Trophoblast cell (in vitro differentiated cells and primary cell): Measurements from ENCODE around the gene TAF4B.
"Not testable (repeated sequence)": the region's sequence is repeated elsewhere in the genome, so short reads cannot be mapped to it uniquely, and the experiment has no call there.

Source experiments
- DNase-seq, 2 donors: peaks; one replicate each; pipeline ENCODE4 v3.0.0-alpha.2; 2016
- H2AFZ ChIP-seq: 2 replicates; pipeline ENCODE4 v1.6.1; 2013; ENCODE audit warnings: low read length, moderate library complexity, mild to moderate bottlenecking; ENCODE audit not compliant: insufficient read depth, poor library complexity
- H2AK5ac ChIP-seq: 2 replicates; pipeline ENCODE4 v1.6.1; 2013; ENCODE audit warnings: mild to moderate bottlenecking, low read length
- H2BK120ac ChIP-seq: 2 replicates; pipeline ENCODE4 v1.6.1; 2013; ENCODE audit warnings: low read length, mild to moderate bottlenecking, moderate library complexity; ENCODE audit not compliant: insufficient read depth, poor library complexity
- H2BK12ac ChIP-seq: 2 replicates; pipeline ENCODE4 v1.6.1; 2013; ENCODE audit warnings: mild to moderate bottlenecking, low read length, moderate library complexity
- H2BK5ac ChIP-seq: 2 replicates; pipeline ENCODE4 v1.6.1; 2013; ENCODE audit warnings: low read length, low read depth, moderate library complexity, mild to moderate bottlenecking; ENCODE audit not compliant: poor library complexity
- H3K14ac ChIP-seq: 2 replicates; pipeline ENCODE4 v1.6.1; 2013; ENCODE audit warnings: mild to moderate bottlenecking, low read length
- H3K18ac ChIP-seq: 2 replicates; pipeline ENCODE4 v1.6.1; 2013; ENCODE audit warnings: mild to moderate bottlenecking, low read length
- H3K23ac ChIP-seq: 2 replicates; pipeline ENCODE4 v1.6.1; 2013; ENCODE audit warnings: low read length
- H3K27ac ChIP-seq: 2 replicates; pipeline ENCODE4 v1.5.1; 2013; ENCODE audit warnings: low read depth, mild to moderate bottlenecking, inconsistent platforms, low read length, moderate library complexity
- H3K27me3 ChIP-seq: 2 replicates; pipeline ENCODE4 v1.6.1; 2013; ENCODE audit warnings: inconsistent platforms, mild to moderate bottlenecking, low read length, moderate library complexity; ENCODE audit not compliant: insufficient read depth
- H3K36me3 ChIP-seq, 2 experiments: 1 replicate in 1 of 2; 2 replicates in 1 of 2; pipeline ENCODE4 v1.6.1; 2013; ENCODE audit warnings: low read length in 2 of 2, mild to moderate bottlenecking in 2 of 2, moderate library complexity in 1 of 2; ENCODE audit not compliant: insufficient read depth in 2 of 2, control insufficient read depth in 1 of 2
- H3K4ac ChIP-seq: 2 replicates; pipeline ENCODE4 v1.6.1; 2013; ENCODE audit warnings: low read depth, mild to moderate bottlenecking, low read length, moderate library complexity
- H3K4me1 ChIP-seq, 2 experiments: 1 replicate in 1 of 2; 2 replicates in 1 of 2; pipeline ENCODE4 v1.6.1; 2013; ENCODE audit warnings: low read length in 2 of 2, mild to moderate bottlenecking in 2 of 2, moderate library complexity in 1 of 2; ENCODE audit not compliant: insufficient read depth in 2 of 2, control insufficient read depth in 1 of 2
- H3K4me2 ChIP-seq: 2 replicates; pipeline ENCODE4 v1.6.1; 2013; ENCODE audit warnings: inconsistent platforms, mild to moderate bottlenecking, low read length, moderate library complexity
- H3K4me3 ChIP-seq: 2 replicates; pipeline ENCODE4 v1.5.1; 2013; ENCODE audit warnings: mild to moderate bottlenecking, low read depth, low read length, inconsistent platforms
- H3K79me1 ChIP-seq: one replicate; pipeline ENCODE4 v1.6.1; 2013; ENCODE audit warnings: low read length
- H3K79me2 ChIP-seq: 2 replicates; pipeline ENCODE4 v1.6.1; 2013; ENCODE audit warnings: low read length, mild to moderate bottlenecking; ENCODE audit not compliant: control insufficient read depth, insufficient read depth, poor library complexity
- H3K9ac ChIP-seq: 2 replicates; pipeline ENCODE4 v1.6.1; 2013; ENCODE audit warnings: mild to moderate bottlenecking, low read length
- H3K9me3 ChIP-seq: 2 replicates; pipeline ENCODE4 v1.6.1; 2013; ENCODE audit warnings: low read depth, mild to moderate bottlenecking, control low read depth, inconsistent platforms, low read length; ENCODE audit not compliant: insufficient read depth
- H4K12ac ChIP-seq: 2 replicates; pipeline ENCODE4 v1.6.1; 2013; ENCODE audit warnings: low read depth, mild to moderate bottlenecking, low read length, moderate library complexity
- H4K8ac ChIP-seq: 2 replicates; pipeline ENCODE4 v1.6.1; 2013; ENCODE audit warnings: low read depth, mild to moderate bottlenecking, low read length, moderate library complexity
- H4K91ac ChIP-seq: one replicate; pipeline ENCODE4 v1.6.1; 2013; ENCODE audit warnings: low read depth, mild to moderate bottlenecking, low read length, moderate library complexity
- WGBS: extraction: QIAGEN DNeasy Blood & Tissue Kit; methylation state at CpG from one replicate; pipeline ENCODE4 v1.1.7; 2013; ENCODE audit warnings: missing lambda C conversion rate; ENCODE audit not compliant: insufficient read length, insufficient coverage; ENCODE audit errors: extremely low coverage; 5-methylcytosine and 5-hydroxymethylcytosine counted together

The TAF4B gene

DNA sequence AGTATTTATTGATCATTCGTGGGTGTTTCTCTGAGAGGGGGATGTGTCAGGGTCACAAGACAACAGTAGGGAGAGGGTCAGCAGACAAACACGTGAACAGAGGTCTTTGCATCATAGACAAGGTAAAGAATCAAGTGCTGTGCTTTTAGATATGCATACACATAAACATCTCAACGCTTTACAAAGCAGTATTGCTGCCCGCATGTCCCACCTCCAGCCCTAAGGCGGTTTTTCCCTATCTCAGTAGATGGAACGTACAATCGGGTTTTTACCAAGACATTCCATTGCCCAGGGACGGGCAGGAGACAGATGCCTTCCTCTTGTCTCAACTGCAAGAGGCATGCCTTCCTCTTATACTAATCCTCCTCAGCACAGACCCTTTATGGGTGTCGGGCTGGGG is 24.2 kb upstream of the TAF4B start:
- not testable (repeated sequence) for H3K23ac ChIP-seq, H3K27ac ChIP-seq, H3K4me2 ChIP-seq, H3K4ac ChIP-seq, H3K79me1 ChIP-seq, H3K18ac ChIP-seq, H3K36me3 ChIP-seq, H2BK12ac ChIP-seq, H3K14ac ChIP-seq, H3K4me1 ChIP-seq, H2BK5ac ChIP-seq, H2AFZ ChIP-seq, H2AK5ac ChIP-seq, H3K9me3 ChIP-seq, H4K12ac ChIP-seq, H3K9ac ChIP-seq, H3K4me3 ChIP-seq, H4K8ac ChIP-seq, H3K79me2 ChIP-seq, H3K27me3 ChIP-seq, H2BK120ac ChIP-seq, H4K91ac ChIP-seq
- DNase-seq = peak; percentile 63 to 67
- no CpG with 5 or more reads among the region's 9 CpGs for WGBS

DNA sequence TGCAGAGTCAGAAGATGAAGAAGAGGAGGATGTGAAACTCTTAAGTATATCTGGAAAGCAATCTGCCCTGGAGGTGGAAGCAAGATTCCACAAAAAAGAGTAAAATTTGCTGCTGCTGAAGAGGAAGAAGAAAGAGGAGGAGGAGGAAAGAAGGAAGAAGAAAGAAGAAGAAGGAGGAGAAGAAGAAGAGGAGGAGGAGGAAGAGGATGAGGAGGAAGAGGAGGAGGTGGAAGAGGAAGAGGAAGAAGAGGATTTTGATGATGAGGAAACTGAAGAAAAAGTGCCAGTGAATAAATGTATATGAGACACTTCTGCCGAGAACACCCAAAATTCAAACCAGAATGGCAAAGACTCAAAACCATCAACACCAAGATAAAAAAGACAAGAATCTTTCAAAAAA is 20.9 kb upstream of the TAF4B start:
- H3K79me1 ChIP-seq = no peaks in the 10 kb centered on the region
- no peak overlapping the region for H4K8ac ChIP-seq
- no peak overlapping the region for H3K4ac ChIP-seq
- H2BK120ac ChIP-seq = no peak overlapping the region
- H4K91ac ChIP-seq = no peak overlapping the region
- no peak overlapping the region for H3K27ac ChIP-seq
- no peak overlapping the region for H3K14ac ChIP-seq
- H4K12ac ChIP-seq = no peak overlapping the region
- H2AFZ ChIP-seq = no peak overlapping the region
- DNase-seq = no peak
- no peak overlapping the region for H2BK12ac ChIP-seq
- no peaks in the 10 kb centered on the region for H3K27me3 ChIP-seq
- no peak overlapping the region for H2BK5ac ChIP-seq
- WGBS = no CpG with 5 or more reads among the region's 1 CpG
- no peaks in the 10 kb centered on the region for H3K36me3 ChIP-seq
- no peak overlapping the region for H3K18ac ChIP-seq
- no peak overlapping the region for H3K4me2 ChIP-seq
- no peaks in the 10 kb centered on the region for H3K4me1 ChIP-seq
- H3K9me3 ChIP-seq = no peaks in the 10 kb centered on the region
- H3K79me2 ChIP-seq = no peaks in the 10 kb centered on the region
- H2AK5ac ChIP-seq = no peak overlapping the region
- H3K9ac ChIP-seq = no peak overlapping the region
- H3K23ac ChIP-seq = no peak overlapping the region
- H3K4me3 ChIP-seq = no peak overlapping the region

DNA sequence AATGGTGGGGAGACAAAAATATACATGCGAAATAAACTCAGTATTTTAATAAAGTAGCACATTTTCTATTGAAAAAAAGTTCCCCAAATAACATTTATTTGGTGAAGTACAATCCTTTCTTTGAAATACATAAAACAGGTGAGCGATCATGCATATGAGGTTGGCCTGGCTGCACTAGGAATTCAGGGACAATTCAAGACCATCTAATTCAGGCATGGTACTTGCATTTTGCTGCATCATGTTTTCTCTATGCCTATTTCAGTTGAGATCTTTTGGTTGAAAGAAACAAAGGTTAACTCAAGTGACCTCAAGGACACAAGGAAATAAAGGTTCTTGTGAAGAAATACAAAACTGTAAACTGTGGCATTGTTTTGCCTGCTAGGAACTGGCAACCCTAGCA is 19.8 kb upstream of the TAF4B start:
- H2BK120ac ChIP-seq = no peak overlapping the region
- no peak overlapping the region for H3K4me3 ChIP-seq
- no peak for DNase-seq
- H3K4me2 ChIP-seq = no peak overlapping the region
- H2BK5ac ChIP-seq = no peak overlapping the region
- no peaks in the 10 kb centered on the region for H3K4me1 ChIP-seq
- no peaks in the 10 kb centered on the region for H3K36me3 ChIP-seq
- no peak overlapping the region for H2BK12ac ChIP-seq
- H3K79me1 ChIP-seq = no peaks in the 10 kb centered on the region
- no peak overlapping the region for H3K14ac ChIP-seq
- no peak overlapping the region for H4K12ac ChIP-seq
- no CpG with 5 or more reads among the region's 2 CpGs for WGBS
- no peak overlapping the region for H3K27ac ChIP-seq
- H3K9me3 ChIP-seq = no peaks in the 10 kb centered on the region
- H3K23ac ChIP-seq = no peak overlapping the region
- no peak overlapping the region for H4K8ac ChIP-seq
- no peak overlapping the region for H3K4ac ChIP-seq
- no peaks in the 10 kb centered on the region for H3K27me3 ChIP-seq
- no peak overlapping the region for H2AFZ ChIP-seq
- H2AK5ac ChIP-seq = no peak overlapping the region
- H3K9ac ChIP-seq = no peak overlapping the region
- no peak overlapping the region for H3K18ac ChIP-seq
- no peak overlapping the region for H4K91ac ChIP-seq
- no peaks in the 10 kb centered on the region for H3K79me2 ChIP-seq

DNA sequence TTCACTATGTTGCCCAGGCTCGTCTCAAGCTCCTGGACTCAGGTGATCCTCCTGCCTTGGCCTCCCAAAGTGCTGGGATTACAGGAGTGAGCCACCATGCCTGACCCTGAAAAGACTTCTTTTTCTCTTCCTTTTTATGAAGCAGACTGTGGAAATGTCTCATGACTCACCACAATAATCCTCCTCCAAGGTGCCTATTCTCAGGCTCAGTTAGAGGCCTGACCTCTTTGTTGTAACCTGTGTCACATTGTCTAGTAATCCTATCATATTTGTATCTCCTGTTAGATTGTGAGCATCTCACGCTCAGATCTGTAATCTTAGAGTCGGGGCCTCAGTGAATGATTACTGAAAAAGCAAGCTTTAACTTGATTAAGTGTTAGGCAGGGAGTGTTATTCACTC is 18.3 kb upstream of the TAF4B start:
- H3K23ac ChIP-seq = no peak overlapping the region
- H2AFZ ChIP-seq = no peak overlapping the region
- no peaks in the 10 kb centered on the region for H3K4me1 ChIP-seq
- H4K12ac ChIP-seq = no peak overlapping the region
- H3K4me2 ChIP-seq = no peak overlapping the region
- no peak overlapping the region for H3K9ac ChIP-seq
- no peaks in the 10 kb centered on the region for H3K27me3 ChIP-seq
- H2BK120ac ChIP-seq = no peak overlapping the region
- H3K4me3 ChIP-seq = no peak overlapping the region
- no peaks in the 10 kb centered on the region for H3K79me2 ChIP-seq
- no peaks in the 10 kb centered on the region for H3K36me3 ChIP-seq
- no peak overlapping the region for H4K91ac ChIP-seq
- DNase-seq = no peak
- no peaks in the 10 kb centered on the region for H3K79me1 ChIP-seq
- H3K18ac ChIP-seq = no peak overlapping the region
- no peak overlapping the region for H2AK5ac ChIP-seq
- no peak overlapping the region for H3K4ac ChIP-seq
- no peak overlapping the region for H3K14ac ChIP-seq
- no peak overlapping the region for H2BK12ac ChIP-seq
- no CpG with 5 or more reads among the region's 3 CpGs for WGBS
- no peak overlapping the region for H4K8ac ChIP-seq
- no peaks in the 10 kb centered on the region for H3K9me3 ChIP-seq
- H2BK5ac ChIP-seq = no peak overlapping the region
- H3K27ac ChIP-seq = no peak overlapping the region
